Omental fat pad (tissue), 4 donors: ENCODE data around the gene ANKRD35. TPM values are rescaled to one million over a fixed set of nuclear protein-coding genes. Genes with fewer than 3 reads are reported as not detected.
"Not testable (repeated sequence)": the region's sequence is repeated elsewhere in the genome, so short reads cannot be mapped to it uniquely, and the experiment has no call there.

Source experiments
- ATAC-seq: fragments of 150-250 bp; one replicate; pipeline ENCODE4 v1.9.1; 2016; ENCODE audit warnings: mild to moderate bottlenecking, moderate library complexity; ENCODE audit not compliant: low FRiP score
- DNase-seq: peaks from one replicate; pipeline ENCODE4 v3.0.0-alpha.2; 2019; ENCODE audit warnings: low spot score
- total RNA-seq, 4 donors: library from RNA; depleted of rRNA; stranded (reverse); fragments of >200 nt; gene quantifications; one replicate each; pipeline ENCODE4 v1.1.0, GENCODE V29; 2016
- TF ChIP-seq, protein P1 (sequence below), 3 donors: fragments of 450-650 bp; IDR thresholded peaks; one replicate each; pipeline ENCODE4 v1.5.1; 2016 to 2017; ENCODE audit warnings: antibody characterized with exemption in 3 of 3, mild to moderate bottlenecking in 3 of 3, moderate library complexity in 2 of 3

Gene ANKRD35, protein sequence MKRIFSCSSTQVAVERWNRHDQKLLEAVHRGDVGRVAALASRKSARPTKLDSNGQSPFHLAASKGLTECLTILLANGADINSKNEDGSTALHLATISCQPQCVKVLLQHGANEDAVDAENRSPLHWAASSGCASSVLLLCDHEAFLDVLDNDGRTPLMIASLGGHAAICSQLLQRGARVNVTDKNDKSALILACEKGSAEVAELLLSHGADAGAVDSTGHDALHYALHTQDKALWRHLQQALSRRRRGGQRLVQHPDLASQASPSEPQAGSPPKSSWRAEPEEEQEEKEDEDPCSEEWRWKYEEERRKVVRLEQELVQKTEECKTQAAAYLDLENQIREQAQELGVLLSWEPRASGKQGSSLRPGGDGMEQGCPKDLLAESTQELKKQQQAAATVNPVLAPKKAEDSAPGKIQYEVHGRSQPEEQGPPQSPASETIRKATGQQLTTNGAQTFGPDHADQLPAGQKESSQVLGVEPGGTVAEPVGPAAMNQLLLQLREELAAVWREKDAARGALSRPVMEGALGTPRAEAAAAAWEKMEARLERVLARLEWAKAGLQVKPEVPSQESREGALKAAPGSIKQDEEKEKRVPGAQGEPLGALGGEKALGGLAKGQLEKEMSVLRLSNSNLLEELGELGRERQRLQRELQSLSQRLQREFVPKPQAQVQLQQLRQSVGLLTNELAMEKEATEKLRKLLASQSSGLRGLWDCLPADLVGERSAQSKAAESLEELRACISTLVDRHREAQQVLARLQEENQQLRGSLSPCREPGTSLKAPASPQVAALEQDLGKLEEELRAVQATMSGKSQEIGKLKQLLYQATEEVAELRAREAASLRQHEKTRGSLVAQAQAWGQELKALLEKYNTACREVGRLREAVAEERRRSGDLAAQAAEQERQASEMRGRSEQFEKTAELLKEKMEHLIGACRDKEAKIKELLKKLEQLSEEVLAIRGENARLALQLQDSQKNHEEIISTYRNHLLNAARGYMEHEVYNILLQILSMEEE
- total RNA-seq: 1 to 10 TPM; 1.3 to 9.5 (median 2.0) TPM

DNA sequence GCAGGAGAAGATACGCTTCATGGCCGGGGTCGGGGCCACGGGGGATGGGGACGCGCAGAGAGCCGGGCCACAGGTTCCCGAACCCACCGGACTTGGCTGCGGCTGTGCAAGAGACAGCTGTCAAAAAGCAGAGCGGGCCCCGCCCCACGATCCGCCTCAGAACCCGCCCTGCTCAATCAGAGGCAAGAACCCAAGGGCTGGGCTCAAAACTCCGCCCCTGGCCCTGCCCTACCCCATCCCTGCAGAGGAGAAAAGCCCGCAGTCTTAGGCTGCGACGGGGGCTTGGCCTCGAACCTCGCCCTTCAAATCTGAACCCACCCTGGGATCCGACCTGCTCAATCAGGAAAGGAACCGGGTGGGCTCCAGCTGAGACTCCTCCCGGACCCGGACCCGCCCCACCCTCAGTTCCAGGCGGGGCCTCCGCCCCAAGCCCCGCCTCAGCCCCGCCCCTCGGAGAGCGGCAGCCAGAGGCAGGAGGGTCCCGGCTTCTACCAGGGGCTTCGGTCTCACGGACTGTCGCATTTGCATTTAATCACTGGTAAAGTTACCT lies at the start of gene ANKRD35:
TSS of gene ANKRD35 (minus strand) at position 129 of the 550 bp plus-strand sequence. CDS start at position 21, 108 bp downstream.
- peak; percentile 49 for DNase-seq
- TF ChIP-seq, protein P1, sequence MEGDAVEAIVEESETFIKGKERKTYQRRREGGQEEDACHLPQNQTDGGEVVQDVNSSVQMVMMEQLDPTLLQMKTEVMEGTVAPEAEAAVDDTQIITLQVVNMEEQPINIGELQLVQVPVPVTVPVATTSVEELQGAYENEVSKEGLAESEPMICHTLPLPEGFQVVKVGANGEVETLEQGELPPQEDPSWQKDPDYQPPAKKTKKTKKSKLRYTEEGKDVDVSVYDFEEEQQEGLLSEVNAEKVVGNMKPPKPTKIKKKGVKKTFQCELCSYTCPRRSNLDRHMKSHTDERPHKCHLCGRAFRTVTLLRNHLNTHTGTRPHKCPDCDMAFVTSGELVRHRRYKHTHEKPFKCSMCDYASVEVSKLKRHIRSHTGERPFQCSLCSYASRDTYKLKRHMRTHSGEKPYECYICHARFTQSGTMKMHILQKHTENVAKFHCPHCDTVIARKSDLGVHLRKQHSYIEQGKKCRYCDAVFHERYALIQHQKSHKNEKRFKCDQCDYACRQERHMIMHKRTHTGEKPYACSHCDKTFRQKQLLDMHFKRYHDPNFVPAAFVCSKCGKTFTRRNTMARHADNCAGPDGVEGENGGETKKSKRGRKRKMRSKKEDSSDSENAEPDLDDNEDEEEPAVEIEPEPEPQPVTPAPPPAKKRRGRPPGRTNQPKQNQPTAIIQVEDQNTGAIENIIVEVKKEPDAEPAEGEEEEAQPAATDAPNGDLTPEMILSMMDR (IDR thresholded peaks at IDR 0.05): no peak
- peak; percentile 95 for ATAC-seq

DNA sequence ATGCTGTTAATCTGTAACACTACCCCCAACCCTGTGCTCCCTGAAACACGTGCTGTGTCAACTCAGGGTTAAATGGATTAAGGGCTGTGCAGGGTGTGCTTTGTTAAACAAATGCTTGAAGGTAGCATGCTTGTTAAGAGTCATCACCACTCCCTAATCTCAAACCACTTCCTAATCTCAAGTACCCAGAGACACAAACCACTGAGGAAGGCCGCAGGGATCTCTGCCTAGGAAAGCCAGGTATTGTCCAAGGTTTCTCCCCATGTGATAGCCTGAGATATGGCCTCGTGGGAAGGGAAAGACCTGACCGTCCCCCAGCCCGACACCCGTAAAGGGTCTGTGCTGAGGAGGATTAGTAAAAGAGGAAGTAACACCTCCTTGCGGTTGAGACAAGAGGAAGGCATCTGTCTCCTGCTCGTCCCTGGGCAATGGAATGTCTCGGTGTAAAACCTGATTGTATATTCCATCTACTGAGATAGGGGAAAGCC lies 46.9 kb upstream of the ANKRD35 start:
- ATAC-seq, DNase-seq: not testable (repeated sequence)

DNA sequence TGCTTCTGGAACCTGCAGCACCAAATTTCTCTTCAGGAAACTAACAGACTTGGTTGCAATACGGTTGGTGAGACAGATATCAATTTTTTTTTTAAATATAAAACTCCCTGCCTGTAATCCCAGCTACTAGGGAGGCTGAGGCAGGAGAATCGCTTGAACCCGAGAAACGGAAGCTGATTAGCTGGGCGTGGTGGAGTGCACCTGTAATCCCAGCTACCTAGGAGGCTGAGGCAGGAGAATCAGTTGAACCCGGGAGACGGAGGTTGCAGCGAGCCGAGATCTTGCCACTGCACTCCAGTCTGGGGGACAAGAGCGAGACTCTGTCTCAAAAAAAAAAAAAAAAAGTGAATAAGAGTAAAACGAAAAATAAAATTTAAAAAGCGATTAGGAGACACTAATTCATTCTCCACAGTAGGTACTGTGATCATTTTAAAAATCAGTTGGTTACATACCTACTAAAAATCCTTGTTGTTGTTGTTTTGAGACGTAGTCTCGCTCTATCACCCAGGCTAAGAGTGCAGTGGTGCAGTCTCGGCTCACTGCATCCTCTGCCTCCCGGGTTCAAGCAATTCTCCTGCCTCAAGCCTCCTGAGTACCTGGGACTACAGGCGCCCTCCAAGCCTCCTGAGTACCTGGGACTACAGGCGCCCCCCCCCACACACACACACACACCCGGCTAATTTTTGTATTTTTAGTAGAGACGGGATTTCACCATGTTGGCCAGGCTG lies 42.4 kb upstream of the ANKRD35 start:
- ATAC-seq: no peak
- TF ChIP-seq, protein P1 (IDR thresholded peaks at IDR 0.05): no peak
- no peak for DNase-seq

DNA sequence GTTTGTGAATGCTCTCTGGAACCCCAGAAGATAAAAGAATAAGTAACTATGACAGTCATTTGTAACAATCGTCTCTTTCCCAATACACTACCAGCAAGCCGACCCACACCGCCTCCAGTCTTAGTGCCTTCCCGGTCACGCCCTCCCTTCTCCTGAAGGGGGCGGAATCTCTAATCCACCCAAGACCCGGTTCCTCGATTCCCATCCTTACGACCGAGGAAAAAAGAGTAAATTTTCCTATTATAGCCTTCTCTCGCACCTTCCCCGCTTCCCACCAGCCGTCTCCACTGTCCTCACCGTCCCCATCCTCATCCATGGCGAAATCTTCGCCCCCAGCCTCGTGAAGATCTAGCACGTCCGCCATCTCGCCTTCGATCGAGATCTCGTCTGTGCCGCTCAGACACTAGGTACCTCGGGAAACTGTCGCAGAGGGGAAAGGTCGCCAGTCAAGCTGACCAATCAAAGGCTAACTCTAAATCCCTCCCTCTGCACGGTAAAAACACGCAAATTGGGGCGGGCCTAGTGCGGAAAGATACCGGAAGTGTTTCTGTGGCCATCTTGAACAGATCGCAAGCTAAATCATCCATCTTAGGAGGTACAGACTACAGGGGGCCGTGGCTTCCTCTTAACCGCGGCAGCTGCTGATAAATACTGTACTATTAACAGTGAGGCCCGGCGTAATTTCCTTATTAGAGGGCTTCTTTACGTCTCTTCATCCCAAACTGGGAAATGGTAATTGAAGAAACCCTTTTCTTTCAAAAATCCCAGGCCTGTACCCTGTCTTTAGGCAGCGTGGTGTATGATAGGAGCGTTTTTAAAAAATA lies 41.6 kb upstream of the ANKRD35 start, which contains the start of gene RBM8A:
TSS of gene RBM8A (minus strand) at position 422 of the 824 bp plus-strand sequence. CDS start at position 364, 58 bp downstream.
- ATAC-seq (peak; percentile 99), DNase-seq (peak; percentile 82)
- TF ChIP-seq, protein P1 (IDR thresholded peaks at IDR 0.05): no peak

DNA sequence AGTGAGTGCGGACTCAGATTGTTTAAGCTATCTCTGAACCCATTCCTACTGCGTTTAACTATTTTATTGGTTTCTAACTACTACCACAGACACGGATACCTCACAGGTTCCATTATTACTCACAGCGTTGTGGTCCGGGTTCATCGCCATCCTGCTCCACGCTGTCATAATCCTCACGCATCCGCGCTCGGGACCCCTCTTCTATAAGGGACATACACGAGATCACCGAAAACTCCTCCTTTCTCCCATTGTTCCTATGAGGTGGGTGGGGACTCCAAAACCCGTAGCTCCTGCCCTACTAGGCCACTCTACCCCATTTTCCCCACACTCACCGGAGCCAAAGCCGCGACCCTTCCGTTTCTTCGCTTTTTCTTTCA lies 41.0 kb upstream of the ANKRD35 start:
- TF ChIP-seq, protein P1 (IDR thresholded peaks at IDR 0.05): no peak
- DNase-seq: no peak
- ATAC-seq: peak; percentile 13

DNA sequence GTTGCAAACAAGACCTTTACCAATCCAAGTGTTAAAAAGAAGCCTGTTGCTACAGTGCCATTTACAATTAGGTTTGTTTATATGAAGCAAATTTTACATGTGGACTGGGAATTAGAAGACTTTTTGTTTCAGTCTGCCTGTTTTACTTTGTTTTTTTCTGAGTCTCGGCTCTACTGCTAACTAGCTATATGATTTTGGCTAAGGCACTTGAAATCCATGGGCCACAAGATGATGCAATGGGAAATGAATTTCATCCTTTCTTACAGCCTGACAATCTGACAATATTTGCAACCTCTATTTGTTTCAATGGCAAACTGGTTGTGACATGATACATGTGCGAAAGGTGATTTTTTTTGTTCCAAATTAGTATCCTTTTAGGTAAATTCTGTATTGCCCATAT lies 36.6 kb upstream of the ANKRD35 start:
- TF ChIP-seq, protein P1 (IDR thresholded peaks at IDR 0.05): no peak
- DNase-seq (no peak), ATAC-seq (no peak)

DNA sequence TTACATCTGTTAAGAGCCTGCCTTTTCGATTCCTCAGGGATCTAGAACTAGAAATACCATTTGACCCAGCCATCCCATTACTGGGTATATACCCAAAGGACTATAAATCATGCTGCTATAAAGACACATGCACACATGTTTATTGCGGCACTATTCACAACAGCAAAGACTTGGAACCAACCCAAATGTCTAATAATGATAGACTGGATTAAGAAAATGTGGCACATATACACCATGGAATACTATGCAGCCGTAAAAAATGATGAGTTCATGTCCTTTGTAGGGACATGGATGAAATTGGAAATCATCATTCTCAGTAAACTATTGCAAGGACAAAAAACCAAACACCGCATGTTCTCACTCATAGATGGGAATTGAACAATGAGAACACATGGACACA lies 34.6 kb upstream of the ANKRD35 start:
- not testable (repeated sequence) for ATAC-seq

More for the DNA sequence above, 34.6 kb upstream of the ANKRD35 start:
- DNase-seq: not testable (repeated sequence)
